ENCODE measurements around the gene MXI1.

DNA sequence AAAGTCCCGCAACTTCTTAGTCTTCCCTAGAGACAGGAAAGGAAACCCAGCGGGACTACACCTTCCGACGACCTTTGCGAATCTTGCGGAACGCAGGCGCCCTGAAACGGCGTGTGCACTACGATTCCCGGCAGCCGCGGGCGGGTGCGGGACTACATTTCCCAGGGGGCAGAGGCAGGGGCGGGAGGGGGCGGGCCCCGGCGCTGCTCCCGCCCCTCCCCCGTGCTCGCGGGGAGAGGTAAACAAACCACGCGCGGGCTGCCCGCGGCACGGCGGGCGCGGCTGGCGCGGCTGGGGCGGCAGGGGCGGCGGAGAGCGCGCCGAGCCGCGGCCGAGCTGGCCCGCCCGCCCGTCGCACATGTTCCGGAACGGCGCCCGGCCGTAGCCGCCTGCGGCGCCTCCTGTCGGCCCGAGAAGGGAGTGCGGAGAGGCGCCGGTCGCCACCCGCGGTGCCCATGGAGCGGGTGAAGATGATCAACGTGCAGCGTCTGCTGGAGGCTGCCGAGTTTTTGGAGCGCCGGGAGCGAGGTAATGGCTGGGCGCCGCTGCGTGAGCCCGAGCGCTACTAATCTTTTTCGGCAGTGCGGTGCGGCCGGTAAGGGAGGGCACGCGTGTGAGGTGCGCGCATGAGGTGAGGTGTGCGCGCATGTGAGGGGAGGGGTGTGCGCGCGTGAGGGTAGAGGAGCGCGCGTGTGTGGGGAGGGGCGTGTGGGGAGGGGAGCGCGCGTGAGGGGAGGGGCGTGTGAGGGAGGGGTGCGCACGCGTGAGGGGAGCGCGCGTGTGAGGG is 18.5 kb downstream of the MXI1 start:
- TF ChIP-seq, protein P1, sequence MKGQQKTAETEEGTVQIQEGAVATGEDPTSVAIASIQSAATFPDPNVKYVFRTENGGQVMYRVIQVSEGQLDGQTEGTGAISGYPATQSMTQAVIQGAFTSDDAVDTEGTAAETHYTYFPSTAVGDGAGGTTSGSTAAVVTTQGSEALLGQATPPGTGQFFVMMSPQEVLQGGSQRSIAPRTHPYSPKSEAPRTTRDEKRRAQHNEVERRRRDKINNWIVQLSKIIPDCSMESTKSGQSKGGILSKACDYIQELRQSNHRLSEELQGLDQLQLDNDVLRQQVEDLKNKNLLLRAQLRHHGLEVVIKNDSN (CRISPR knock-in tag; IDR thresholded peaks at IDR 0.05): no peak
- TF ChIP-seq, protein P2, sequence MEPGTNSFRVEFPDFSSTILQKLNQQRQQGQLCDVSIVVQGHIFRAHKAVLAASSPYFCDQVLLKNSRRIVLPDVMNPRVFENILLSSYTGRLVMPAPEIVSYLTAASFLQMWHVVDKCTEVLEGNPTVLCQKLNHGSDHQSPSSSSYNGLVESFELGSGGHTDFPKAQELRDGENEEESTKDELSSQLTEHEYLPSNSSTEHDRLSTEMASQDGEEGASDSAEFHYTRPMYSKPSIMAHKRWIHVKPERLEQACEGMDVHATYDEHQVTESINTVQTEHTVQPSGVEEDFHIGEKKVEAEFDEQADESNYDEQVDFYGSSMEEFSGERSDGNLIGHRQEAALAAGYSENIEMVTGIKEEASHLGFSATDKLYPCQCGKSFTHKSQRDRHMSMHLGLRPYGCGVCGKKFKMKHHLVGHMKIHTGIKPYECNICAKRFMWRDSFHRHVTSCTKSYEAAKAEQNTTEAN (CRISPR knock-in tag; IDR thresholded peaks at IDR 0.05): no peak
- TF ChIP-seq HMGA2 (CRISPR knock-in tag; IDR thresholded peaks at IDR 0.05): no peak
- TF ChIP-seq GABPB1 (CRISPR knock-in tag; IDR thresholded peaks at IDR 0.05): no peak
- TF ChIP-seq, protein P3, sequence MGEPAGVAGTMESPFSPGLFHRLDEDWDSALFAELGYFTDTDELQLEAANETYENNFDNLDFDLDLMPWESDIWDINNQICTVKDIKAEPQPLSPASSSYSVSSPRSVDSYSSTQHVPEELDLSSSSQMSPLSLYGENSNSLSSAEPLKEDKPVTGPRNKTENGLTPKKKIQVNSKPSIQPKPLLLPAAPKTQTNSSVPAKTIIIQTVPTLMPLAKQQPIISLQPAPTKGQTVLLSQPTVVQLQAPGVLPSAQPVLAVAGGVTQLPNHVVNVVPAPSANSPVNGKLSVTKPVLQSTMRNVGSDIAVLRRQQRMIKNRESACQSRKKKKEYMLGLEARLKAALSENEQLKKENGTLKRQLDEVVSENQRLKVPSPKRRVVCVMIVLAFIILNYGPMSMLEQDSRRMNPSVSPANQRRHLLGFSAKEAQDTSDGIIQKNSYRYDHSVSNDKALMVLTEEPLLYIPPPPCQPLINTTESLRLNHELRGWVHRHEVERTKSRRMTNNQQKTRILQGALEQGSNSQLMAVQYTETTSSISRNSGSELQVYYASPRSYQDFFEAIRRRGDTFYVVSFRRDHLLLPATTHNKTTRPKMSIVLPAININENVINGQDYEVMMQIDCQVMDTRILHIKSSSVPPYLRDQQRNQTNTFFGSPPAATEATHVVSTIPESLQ (CRISPR knock-in tag; IDR thresholded peaks at IDR 0.05): no peak
- TF ChIP-seq NFYB (CRISPR knock-in tag; conservative IDR thresholded peaks at IDR 0.05; ENCODE audit: low read depth): no peak

Data from WTC11 (cell line).